Putamen (tissue), 1 donor: Measurements from ENCODE around the gene ZNF208.
"Not testable (repeated sequence)": the region's sequence is repeated elsewhere in the genome, so short reads cannot be mapped to it uniquely, and the experiment has no call there.

ENCODE experiments used
- DNase-seq: peaks from one replicate; pipeline ENCODE4 v3.0.0-alpha.2; 2016; ENCODE audit warnings: low spot score

Gene ZNF208

DNA sequence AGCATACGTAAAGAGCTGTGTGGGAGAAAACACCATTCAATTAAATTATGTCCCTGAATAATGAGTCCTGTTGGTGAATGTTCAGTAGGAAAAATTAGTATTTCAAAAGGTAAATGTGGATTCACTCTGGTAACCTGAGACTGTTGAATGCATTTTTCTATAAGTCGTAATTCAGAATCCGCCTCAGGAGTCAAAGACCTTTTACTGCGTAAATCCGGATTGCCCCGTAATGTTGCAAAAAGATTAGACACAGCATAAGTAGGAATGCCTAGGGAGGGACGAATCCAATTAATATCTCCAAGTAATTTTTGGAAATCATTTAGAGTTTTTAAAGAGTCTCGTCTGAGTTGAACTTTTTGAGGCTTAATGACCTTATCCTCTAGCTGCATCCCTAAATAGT lies 126.0 kb downstream of the ZNF208 start:
- not testable (repeated sequence) for DNase-seq

GRCh38 chr19:21883516-21883915 lies 127.2 kb downstream of the ZNF208 start:
- no peak for DNase-seq
